GM12878 (cell line): ENCODE data around the gene EEF1A2. TPM values are rescaled to one million over a fixed set of nuclear protein-coding genes. Genes with fewer than 3 reads are reported as not detected.

Experiments used
- ATAC-seq: fragments of 200-7000 bp; cut with Tn5 transposase; 3 replicates; pipeline ENCODE4 v1.9.1; 2020; ENCODE audit warnings: mild to moderate bottlenecking, moderate library complexity
- BruUV-seq: library from RNA; stranded (reverse); fragments of 400-500 nt; replicated peaks from 2 replicates; lab custom pipeline; 2021; lab: Mats Ljungman, UMichigan
- CTCF ChIA-PET: fragments of 300-600 bp; sonication (Branson Sonifier 250); formaldehyde crosslinking; extraction: SDS; loops from one replicate; lab custom pipeline; 2021; ENCODE audit warnings: inconsistent platforms; lab: Yijun Ruan, JAX
- POLR2A ChIA-PET: fragments of 350-600 bp; formaldehyde crosslinking; extraction: SDS; loops from one replicate; lab custom pipeline; 2021; ENCODE audit warnings: inconsistent platforms; lab: Charles Lee
- RAD21 ChIA-PET: fragments of 300-600 bp; sonication (Branson Sonifier 250); formaldehyde crosslinking; loops from one replicate; lab custom pipeline; 2023; ENCODE audit warnings: antibody characterized with exemption; ENCODE audit not compliant: unreplicated experiment; lab: Charles Lee
- SMC1A ChIA-PET: fragments of 300-600 bp; sonication (Branson Sonifier 250); formaldehyde crosslinking; loops from one replicate; lab custom pipeline; 2023; ENCODE audit not compliant: unreplicated experiment, uncharacterized antibody; lab: Charles Lee
- DNase-seq: peaks from one replicate; pipeline ENCODE4 v3.0.0-alpha.2; 2011; ENCODE audit warnings: low read depth, low spot score
- FAIRE-seq: peaks from 3 replicates; lab custom pipeline; 2011; peaks lifted over from hg19 to GRCh38; lab: Jason Lieb, UNC
- H2AFZ ChIP-seq: 2 replicates; pipeline ENCODE4 v1.6.0; 2011; ENCODE audit warnings: low read depth, low read length, control low read depth; ENCODE audit not compliant: control insufficient read depth
- H3K27ac ChIP-seq: 2 replicates; pipeline ENCODE4 v1.5.1; 2011; ENCODE audit warnings: control low read depth; ENCODE audit not compliant: control insufficient read depth, insufficient read depth
- H3K27me3 ChIP-seq, 2 experiments: replicated peaks in 1 of 2; 2 replicates each; pipeline versions ENCODE4 v1.6.0 to v1.6.1; 2011; ENCODE audit warnings: low read length in 1 of 2; ENCODE audit not compliant: control insufficient read depth in 2 of 2, insufficient read depth in 2 of 2
- H3K36me3 ChIP-seq, 2 experiments: 2 replicates each; pipeline ENCODE4 v1.5.1; 2011; ENCODE audit warnings: low read length in 1 of 2; ENCODE audit not compliant: control insufficient read depth in 2 of 2, insufficient read depth in 2 of 2
- H3K4me1 ChIP-seq: 2 replicates; pipeline ENCODE4 v1.6.1; 2011; ENCODE audit warnings: mild to moderate bottlenecking, low read length, moderate library complexity, mixed read lengths; ENCODE audit not compliant: control insufficient read depth, insufficient read depth
- H3K4me2 ChIP-seq: 2 replicates; pipeline ENCODE4 v1.6.0; 2011; ENCODE audit warnings: control low read depth; ENCODE audit not compliant: control insufficient read depth, insufficient read depth
- H3K4me3 ChIP-seq: fragments of 200-600 bp; sonication (generic); 2 replicates; pipeline ENCODE4 v1.5.1; 2016
- H3K79me2 ChIP-seq: 2 replicates; pipeline ENCODE4 v1.6.0; 2011; ENCODE audit warnings: low read length; ENCODE audit not compliant: control insufficient read depth, insufficient read depth
- H3K9ac ChIP-seq: 2 replicates; pipeline ENCODE4 v1.8.0; 2011; ENCODE audit warnings: low read length, control low read depth, mixed read lengths; ENCODE audit not compliant: control insufficient read depth, insufficient read depth
- H3K9me3 ChIP-seq: replicated peaks from 3 replicates; pipeline ENCODE4 v1.5.1; 2011; ENCODE audit warnings: mild to moderate bottlenecking, low read length; ENCODE audit not compliant: control insufficient read depth, insufficient read depth
- H4K20me1 ChIP-seq: 2 replicates; pipeline ENCODE4 v1.6.0; 2011; ENCODE audit not compliant: control insufficient read depth, insufficient read depth
- ASH2L ChIP-seq: fragments of 300-600, 200-600 bp; sonication (generic); IDR thresholded peaks from 2 replicates; pipeline ENCODE4 v1.6.1; 2017; ENCODE audit warnings: low read depth, mild to moderate bottlenecking, borderline replicate concordance
- BCL11A ChIP-seq: IDR thresholded peaks from 2 replicates; pipeline ENCODE4 v1.6.1; 2011; ENCODE audit warnings: low read depth, low read length
- HDGF ChIP-seq: fragments of 450-650 bp; IDR thresholded peaks from 2 replicates; pipeline ENCODE4 v1.6.1; 2016; ENCODE audit warnings: antibody characterized with exemption
- KLF5 ChIP-seq: fragments of 450-650 bp; IDR thresholded peaks from 2 replicates; pipeline ENCODE4 v1.6.1; 2014; ENCODE audit warnings: mild to moderate bottlenecking; ENCODE audit not compliant: partially characterized antibody
- LARP7 ChIP-seq: fragments of 450-650 bp; IDR thresholded peaks from 2 replicates; pipeline ENCODE4 v1.6.1; 2017; ENCODE audit warnings: mild to moderate bottlenecking
- MTA3 ChIP-seq: IDR thresholded peaks from 2 replicates; pipeline ENCODE4 v1.6.1; 2012; ENCODE audit warnings: low read length, inconsistent platforms, borderline replicate concordance
- NFYB ChIP-seq: IDR thresholded peaks from 2 replicates; pipeline ENCODE4 v1.6.1; 2011; ENCODE audit warnings: low read depth, mild to moderate bottlenecking, low read length, improper control_type of control experiment, moderate library complexity; ENCODE audit not compliant: insufficient read depth
- NR2C1 ChIP-seq: fragments of 450-650 bp; IDR thresholded peaks from 2 replicates; pipeline ENCODE4 v1.6.1; 2017; ENCODE audit warnings: antibody characterized with exemption, mild to moderate bottlenecking, moderate library complexity
- PAX8 ChIP-seq: fragments of 450-650 bp; IDR thresholded peaks from 2 replicates; pipeline ENCODE4 v1.6.1; 2017; ENCODE audit warnings: mild to moderate bottlenecking, moderate library complexity
- PML ChIP-seq: IDR thresholded peaks from 2 replicates; pipeline ENCODE4 v1.6.1; 2012; ENCODE audit warnings: low read length, inconsistent platforms
- POLR2AphosphoS2 ChIP-seq: IDR thresholded peaks from 2 replicates; pipeline ENCODE4 v1.6.1; 2011; ENCODE audit warnings: low read depth, mild to moderate bottlenecking, low read length, improper control_type of control experiment, moderate library complexity
- SIX5 ChIP-seq: IDR thresholded peaks from 2 replicates; pipeline ENCODE4 v1.6.1; 2011; ENCODE audit warnings: mild to moderate bottlenecking, low read depth, low read length, moderate library complexity; ENCODE audit not compliant: severe bottlenecking
- SMC3 ChIP-seq: IDR thresholded peaks from 2 replicates; pipeline ENCODE4 v1.6.1; 2011; ENCODE audit warnings: low read length, improper control_type of control experiment, borderline replicate concordance
- SUPT20H ChIP-seq: IDR thresholded peaks from 2 replicates; pipeline ENCODE4 v1.6.1; 2011; ENCODE audit warnings: low read depth, mild to moderate bottlenecking, low read length, moderate library complexity, borderline replicate concordance; ENCODE audit not compliant: control insufficient read depth
- TBL1XR1 ChIP-seq: IDR thresholded peaks from 2 replicates; pipeline ENCODE4 v1.6.1; 2012; ENCODE audit warnings: low read depth, low read length, improper control_type of control experiment
- WGBS: methylation state at CpG from one replicate; pipeline ENCODE4 v1.1.6; 2016; ENCODE audit warnings: low lambda C conversion rate; ENCODE audit not compliant: insufficient replicate concordance, insufficient coverage; ENCODE audit errors: missing lambda C conversion rate; 5-methylcytosine and 5-hydroxymethylcytosine counted together
- in situ Hi-C: fragments of 300-500 bp; cut with MboI; formaldehyde crosslinking; loops from 9 replicates; pipeline ENCODE4 v1.14.3; 2018; ENCODE audit warnings: mixed read lengths
- intact Hi-C: fragments of 100-400 bp; cut with micrococcal nuclease; formaldehyde crosslinking; loops from one replicate; pipeline ENCODE4 v1.14.2; 2022; ENCODE audit not compliant: unreplicated experiment
- polyA plus RNA-seq, 11 experiments: library from polyadenylated mRNA; depleted of rRNA in 4 of 11; unstranded in 6 of 11; stranded (reverse) in 5 of 11; fragments of >200 nt; fragmentation: Nextera tagmentation in 4 of 11; fragmentation: Illumina TruSeq in 1 of 11; extraction: Ambion mirVana in 4 of 11; extraction: Trizol in 1 of 11; gene quantifications; 1 replicate in 1 of 11; 2 replicates in 10 of 11; pipeline versions ENCODE4 v1.2.1 to v1.2.3, GENCODE V29; 2011 to 2016; ENCODE audit warnings: inconsistent platforms in 2 of 11, missing spikeins in 2 of 11, low read depth in 1 of 11
- total RNA-seq, 4 experiments: library from RNA; depleted of rRNA in 3 of 4; stranded (reverse); fragments of >200 nt in 3 of 4; fragmentation: Illumina TruSeq in 1 of 4; extraction: Trizol in 1 of 4; gene quantifications; 2 replicates each; pipeline versions ENCODE4 v1.2.1 to v1.2.3, GENCODE V29; 2013 to 2021
- TF ChIP-seq, protein P1 (sequence below): IDR thresholded peaks from 2 replicates; pipeline ENCODE4 v1.6.1; 2011; ENCODE audit warnings: borderline replicate concordance, low read depth, mild to moderate bottlenecking, moderate library complexity, low read length; ENCODE audit not compliant: insufficient read depth, poor library complexity, severe bottlenecking
- TF ChIP-seq, protein P2 (sequence below): IDR thresholded peaks from 2 replicates; pipeline ENCODE4 v1.6.1; 2012; ENCODE audit warnings: improper control_type of control experiment, low read depth, low read length; ENCODE audit not compliant: insufficient replicate concordance

The EEF1A2 gene
- total and polyA plus RNA-seq, 10 of the 15 experiments (the other 5 are each of a cell fraction or from before 2014, with no cell fraction given) = 0.56 TPM; not detected in 9

DNA sequence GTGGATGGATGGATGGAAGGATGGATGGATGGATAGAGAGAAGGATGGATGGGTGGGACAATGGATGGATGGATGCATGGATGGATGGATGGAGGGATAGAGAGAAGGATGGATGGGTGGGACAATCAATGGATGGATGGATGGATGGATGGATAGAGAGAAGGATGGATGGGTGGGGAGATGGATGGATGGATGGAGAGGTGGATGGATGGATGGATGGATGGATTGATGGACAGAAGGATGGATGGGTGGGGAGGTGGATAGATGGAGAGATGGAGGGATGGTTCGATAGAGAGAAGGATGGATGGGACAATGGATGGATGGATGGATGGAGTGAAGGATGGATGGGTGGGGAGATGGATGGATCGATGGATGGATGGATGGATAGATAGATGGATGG, 6.4 kb downstream of the EEF1A2 start:
- Histone ChIP-seq H4K20me1 (no peaks in the 10 kb centered on the region), H3K4me3 (no peak overlapping the region), H3K27ac (no peak overlapping the region), H3K4me2 (no peak overlapping the region), H3K27me3 (no peaks in the 10 kb centered on the region; a peak in 2 of 4 replicates), H2AFZ (no peak overlapping the region), H3K36me3 (no peaks in the 10 kb centered on the region), H3K9me3 (no peaks in the 10 kb centered on the region), H3K9ac (no peak overlapping the region), H3K4me1 (no peaks in the 10 kb centered on the region), H3K79me2 (no peaks in the 10 kb centered on the region)
- RAD21 ChIA-PET = no interaction called here
- BruUV-seq = no TSS peak
- in situ Hi-C loops (no loop called here), intact Hi-C loops (no loop called here)
- DNase-seq (no peak), ATAC-seq (no peak), FAIRE-seq (no peak)
- SMC1A ChIA-PET = no interaction called here
- CTCF ChIA-PET = no interaction called here
- POLR2A ChIA-PET = no interaction called here
- WGBS = 45% methylated on average over 2 of the region's 2 CpGs
- TF ChIP-seq NFYB = no peak
- TF ChIP-seq TBL1XR1 = no peak
- no peak for TF ChIP-seq PAX8
- TF ChIP-seq SMC3 = no peak
- TF ChIP-seq, protein P1, sequence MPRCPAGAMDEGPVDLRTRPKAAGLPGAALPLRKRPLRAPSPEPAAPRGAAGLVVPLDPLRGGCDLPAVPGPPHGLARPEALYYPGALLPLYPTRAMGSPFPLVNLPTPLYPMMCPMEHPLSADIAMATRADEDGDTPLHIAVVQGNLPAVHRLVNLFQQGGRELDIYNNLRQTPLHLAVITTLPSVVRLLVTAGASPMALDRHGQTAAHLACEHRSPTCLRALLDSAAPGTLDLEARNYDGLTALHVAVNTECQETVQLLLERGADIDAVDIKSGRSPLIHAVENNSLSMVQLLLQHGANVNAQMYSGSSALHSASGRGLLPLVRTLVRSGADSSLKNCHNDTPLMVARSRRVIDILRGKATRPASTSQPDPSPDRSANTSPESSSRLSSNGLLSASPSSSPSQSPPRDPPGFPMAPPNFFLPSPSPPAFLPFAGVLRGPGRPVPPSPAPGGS = no peak
- TF ChIP-seq MTA3 = no peak
- TF ChIP-seq KLF5 = no peak
- TF ChIP-seq HDGF = no peak
- no peak for TF ChIP-seq BCL11A
- TF ChIP-seq, protein P2, sequence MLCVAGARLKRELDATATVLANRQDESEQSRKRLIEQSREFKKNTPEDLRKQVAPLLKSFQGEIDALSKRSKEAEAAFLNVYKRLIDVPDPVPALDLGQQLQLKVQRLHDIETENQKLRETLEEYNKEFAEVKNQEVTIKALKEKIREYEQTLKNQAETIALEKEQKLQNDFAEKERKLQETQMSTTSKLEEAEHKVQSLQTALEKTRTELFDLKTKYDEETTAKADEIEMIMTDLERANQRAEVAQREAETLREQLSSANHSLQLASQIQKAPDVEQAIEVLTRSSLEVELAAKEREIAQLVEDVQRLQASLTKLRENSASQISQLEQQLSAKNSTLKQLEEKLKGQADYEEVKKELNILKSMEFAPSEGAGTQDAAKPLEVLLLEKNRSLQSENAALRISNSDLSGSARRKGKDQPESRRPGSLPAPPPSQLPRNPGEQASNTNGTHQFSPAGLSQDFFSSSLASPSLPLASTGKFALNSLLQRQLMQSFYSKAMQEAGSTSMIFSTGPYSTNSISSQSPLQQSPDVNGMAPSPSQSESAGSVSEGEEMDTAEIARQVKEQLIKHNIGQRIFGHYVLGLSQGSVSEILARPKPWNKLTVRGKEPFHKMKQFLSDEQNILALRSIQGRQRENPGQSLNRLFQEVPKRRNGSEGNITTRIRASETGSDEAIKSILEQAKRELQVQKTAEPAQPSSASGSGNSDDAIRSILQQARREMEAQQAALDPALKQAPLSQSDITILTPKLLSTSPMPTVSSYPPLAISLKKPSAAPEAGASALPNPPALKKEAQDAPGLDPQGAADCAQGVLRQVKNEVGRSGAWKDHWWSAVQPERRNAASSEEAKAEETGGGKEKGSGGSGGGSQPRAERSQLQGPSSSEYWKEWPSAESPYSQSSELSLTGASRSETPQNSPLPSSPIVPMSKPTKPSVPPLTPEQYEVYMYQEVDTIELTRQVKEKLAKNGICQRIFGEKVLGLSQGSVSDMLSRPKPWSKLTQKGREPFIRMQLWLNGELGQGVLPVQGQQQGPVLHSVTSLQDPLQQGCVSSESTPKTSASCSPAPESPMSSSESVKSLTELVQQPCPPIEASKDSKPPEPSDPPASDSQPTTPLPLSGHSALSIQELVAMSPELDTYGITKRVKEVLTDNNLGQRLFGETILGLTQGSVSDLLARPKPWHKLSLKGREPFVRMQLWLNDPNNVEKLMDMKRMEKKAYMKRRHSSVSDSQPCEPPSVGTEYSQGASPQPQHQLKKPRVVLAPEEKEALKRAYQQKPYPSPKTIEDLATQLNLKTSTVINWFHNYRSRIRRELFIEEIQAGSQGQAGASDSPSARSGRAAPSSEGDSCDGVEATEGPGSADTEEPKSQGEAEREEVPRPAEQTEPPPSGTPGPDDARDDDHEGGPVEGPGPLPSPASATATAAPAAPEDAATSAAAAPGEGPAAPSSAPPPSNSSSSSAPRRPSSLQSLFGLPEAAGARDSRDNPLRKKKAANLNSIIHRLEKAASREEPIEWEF = no peak
- no peak for TF ChIP-seq ASH2L
- TF ChIP-seq NR2C1 = no peak
- TF ChIP-seq POLR2AphosphoS2 = no peak
- no peak for TF ChIP-seq SUPT20H
- no peak for TF ChIP-seq PML
- TF ChIP-seq LARP7 = no peak
- no peak for TF ChIP-seq SIX5
